ENCODE measurements around the gene ZNF438. TPM values are rescaled to one million over a fixed set of nuclear protein-coding genes. Genes with fewer than 3 reads are reported as not detected.
"Not testable (repeated sequence)": the region's sequence is repeated elsewhere in the genome, so short reads cannot be mapped to it uniquely, and the experiment has no call there.

Gene ZNF438
- total and polyA plus RNA-seq, 9 donors: 6.2 to 12.7 (median 7.1) TPM

DNA sequence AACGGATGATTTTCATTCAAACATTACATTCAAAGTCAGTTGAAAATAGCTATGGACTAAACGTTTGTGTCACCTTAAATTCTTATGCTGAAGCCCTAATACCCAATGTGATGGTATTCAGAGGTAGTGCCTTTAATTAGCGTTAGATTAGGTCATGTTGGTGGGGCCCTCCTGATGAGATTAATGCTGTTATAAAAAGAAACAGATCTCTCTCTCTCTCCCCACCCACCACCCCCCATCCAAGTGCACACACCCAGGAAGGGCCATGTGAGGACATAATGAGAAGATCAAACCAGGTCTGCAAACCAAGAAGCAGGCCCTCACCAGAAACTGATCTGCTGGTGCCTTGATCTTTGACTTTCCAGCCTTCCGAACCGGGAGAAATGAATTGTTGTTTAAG lies 44.2 kb downstream of the ZNF438 start:
- H3K36me3 ChIP-seq: no peaks in the 10 kb centered on the region
- H3K27me3 ChIP-seq: no peaks in the 10 kb centered on the region
- H3K27ac ChIP-seq: no peak overlapping the region
- TF ChIP-seq POLR2A (IDR thresholded peaks at IDR 0.05) (no peak), EP300 (IDR thresholded peaks at IDR 0.05) (no peak)
- TF ChIP-seq, protein P1, sequence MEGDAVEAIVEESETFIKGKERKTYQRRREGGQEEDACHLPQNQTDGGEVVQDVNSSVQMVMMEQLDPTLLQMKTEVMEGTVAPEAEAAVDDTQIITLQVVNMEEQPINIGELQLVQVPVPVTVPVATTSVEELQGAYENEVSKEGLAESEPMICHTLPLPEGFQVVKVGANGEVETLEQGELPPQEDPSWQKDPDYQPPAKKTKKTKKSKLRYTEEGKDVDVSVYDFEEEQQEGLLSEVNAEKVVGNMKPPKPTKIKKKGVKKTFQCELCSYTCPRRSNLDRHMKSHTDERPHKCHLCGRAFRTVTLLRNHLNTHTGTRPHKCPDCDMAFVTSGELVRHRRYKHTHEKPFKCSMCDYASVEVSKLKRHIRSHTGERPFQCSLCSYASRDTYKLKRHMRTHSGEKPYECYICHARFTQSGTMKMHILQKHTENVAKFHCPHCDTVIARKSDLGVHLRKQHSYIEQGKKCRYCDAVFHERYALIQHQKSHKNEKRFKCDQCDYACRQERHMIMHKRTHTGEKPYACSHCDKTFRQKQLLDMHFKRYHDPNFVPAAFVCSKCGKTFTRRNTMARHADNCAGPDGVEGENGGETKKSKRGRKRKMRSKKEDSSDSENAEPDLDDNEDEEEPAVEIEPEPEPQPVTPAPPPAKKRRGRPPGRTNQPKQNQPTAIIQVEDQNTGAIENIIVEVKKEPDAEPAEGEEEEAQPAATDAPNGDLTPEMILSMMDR (IDR thresholded peaks at IDR 0.05): no peak
- H3K9me3 ChIP-seq: no peaks in the 10 kb centered on the region
- DNase-seq: no peak
- H3K4me3 ChIP-seq: no peak overlapping the region
- intact Hi-C loops (cut with DNase I): no loop called here
- WGBS, 3 donors: 47 to 66% (median 57%) methylated on average over 5 of the region's 5 CpGs
- peaks cover 6% of the 10 kb centered on the region for H3K4me1 ChIP-seq (ENCODE audit: insufficient read depth)

DNA sequence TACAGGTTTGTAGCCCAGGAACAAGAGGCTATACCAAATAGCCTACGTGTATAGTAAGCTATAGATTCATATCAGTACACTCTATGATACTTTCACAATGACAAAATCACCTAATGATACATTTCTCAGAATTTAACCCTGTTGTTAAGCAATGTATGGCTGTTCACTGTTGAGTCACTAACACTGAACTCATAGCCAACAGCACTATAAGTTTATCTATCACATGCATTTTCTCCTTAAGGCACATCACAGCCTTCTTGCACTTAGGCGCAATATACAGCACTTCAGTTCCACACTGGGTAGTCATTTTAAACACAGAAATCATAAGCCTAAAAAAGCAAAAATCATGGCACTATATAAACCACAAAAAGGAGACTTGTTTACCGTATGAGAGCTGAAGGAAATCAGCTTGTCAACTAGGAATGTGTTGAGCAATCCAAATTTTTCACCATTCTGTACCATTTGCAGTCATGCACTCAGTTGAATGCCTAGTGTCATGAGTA lies 45.6 kb downstream of the ZNF438 start:
- TF ChIP-seq, protein P1 (IDR thresholded peaks at IDR 0.05): no peak
- no peak for TF ChIP-seq POLR2A (IDR thresholded peaks at IDR 0.05)
- TF ChIP-seq EP300 (IDR thresholded peaks at IDR 0.05): no peak
- peaks cover 6% of the 10 kb centered on the region for H3K4me1 ChIP-seq (ENCODE audit: insufficient read depth)
- H3K36me3 ChIP-seq: no peaks in the 10 kb centered on the region
- no peak overlapping the region for H3K4me3 ChIP-seq
- no peaks in the 10 kb centered on the region for H3K9me3 ChIP-seq
- 74 to 75% (median 74%) methylated on average over 3 of the region's 3 CpGs for WGBS, 3 donors
- H3K27me3 ChIP-seq: no peaks in the 10 kb centered on the region
- H3K27ac ChIP-seq: no peak overlapping the region
- DNase-seq: no peak
- intact Hi-C loops (cut with DNase I): no loop called here

DNA sequence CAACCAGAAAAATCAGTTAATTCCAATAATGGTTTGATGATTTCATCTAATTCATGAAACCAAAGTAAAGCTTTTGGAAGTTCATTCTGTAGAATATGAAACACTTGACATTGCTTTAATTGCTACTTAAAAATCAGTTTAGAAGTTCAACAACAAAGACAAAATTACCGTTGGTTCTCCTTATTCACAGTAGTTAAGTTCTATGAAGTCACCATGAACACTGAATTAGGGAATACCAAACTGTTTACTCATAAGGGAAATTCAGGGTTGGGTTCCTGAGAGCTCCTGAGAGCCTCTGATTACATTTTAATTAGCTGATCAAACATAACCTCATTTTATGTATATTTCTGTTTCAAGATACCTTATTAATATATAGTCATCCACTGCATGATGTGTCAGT lies 46.2 kb downstream of the ZNF438 start:
- Histone ChIP-seq H3K27me3 (no peaks in the 10 kb centered on the region), H3K27ac (no peak overlapping the region), H3K4me3 (no peak overlapping the region), H3K4me1 (ENCODE audit: insufficient read depth) (peaks cover 10% of the 10 kb centered on the region), H3K36me3 (no peaks in the 10 kb centered on the region), H3K9me3 (no peaks in the 10 kb centered on the region)
- WGBS, 3 donors: 67 to 79% (median 78%) methylated on average over 1 of the region's 1 CpG
- TF ChIP-seq EP300 (IDR thresholded peaks at IDR 0.05) (no peak), POLR2A (IDR thresholded peaks at IDR 0.05) (no peak)
- TF ChIP-seq, protein P1 (IDR thresholded peaks at IDR 0.05): no peak
- DNase-seq: no peak
- intact Hi-C loops (cut with DNase I): no loop called here

GRCh38 chr10:30984563-30985328 lies 46.9 kb downstream of the ZNF438 start:
- intact Hi-C loops (cut with DNase I): no loop called here
- Histone ChIP-seq H3K9me3 (no peaks in the 10 kb centered on the region), H3K4me1 (ENCODE audit: insufficient read depth) (peaks cover 10% of the 10 kb centered on the region), H3K36me3 (no peaks in the 10 kb centered on the region), H3K4me3 (no peak overlapping the region), H3K27ac (no peak overlapping the region), H3K27me3 (no peaks in the 10 kb centered on the region)
- no peak for DNase-seq
- 75 to 79% (median 77%) methylated on average over 4 of the region's 4 CpGs for WGBS, 3 donors
- TF ChIP-seq EP300 (IDR thresholded peaks at IDR 0.05): no peak
- no peak for TF ChIP-seq POLR2A (IDR thresholded peaks at IDR 0.05)
- TF ChIP-seq, protein P1 (IDR thresholded peaks at IDR 0.05): no peak

GRCh38 chr10:30983209-30983608 lies 48.5 kb downstream of the ZNF438 start:
- DNase-seq; intact Hi-C loops (cut with DNase I); H3K9me3 ChIP-seq; H3K4me3 ChIP-seq; H3K36me3 ChIP-seq; H3K4me1 ChIP-seq (ENCODE audit: insufficient read depth); H3K27ac ChIP-seq; H3K27me3 ChIP-seq: not testable (repeated sequence)
- WGBS, 3 donors: 96 to 98% (median 98%) methylated on average over 6 of the region's 6 CpGs
